Natural killer cell (primary cell): ENCODE data around the gene TTLL1. TPM values are rescaled to one million over a fixed set of nuclear protein-coding genes. Genes with fewer than 3 reads are reported as not detected.

ENCODE experiments used
- ATAC-seq, 3 donors: fragments of 150-1000 bp in 2 of 3; fragments of 200-7000 bp in 1 of 3; cut with Tn5 transposase; 1 replicate in 1 of 3; 2 replicates in 2 of 3; pipeline ENCODE4 v1.10.0; 2021; ENCODE audit warnings: mild to moderate bottlenecking in 2 of 3, moderate library complexity in 2 of 3
- DNase-seq, 2 donors: peaks; one replicate each; pipeline versions ENCODE4 v3.0.0 to v3.0.0-alpha.2; 2013 to 2021; ENCODE audit warnings: mixed read lengths in 1 of 2
- H3K27ac ChIP-seq: one replicate; pipeline ENCODE4 v1.5.1; 2013; ENCODE audit warnings: mild to moderate bottlenecking, low read length
- H3K27me3 ChIP-seq: one replicate; pipeline ENCODE4 v1.6.1; 2013; ENCODE audit warnings: low read length; ENCODE audit not compliant: control insufficient read depth, insufficient read depth
- H3K36me3 ChIP-seq: one replicate; pipeline ENCODE4 v1.6.1; 2013; ENCODE audit warnings: low read length; ENCODE audit not compliant: control insufficient read depth, insufficient read depth
- H3K4me1 ChIP-seq: one replicate; pipeline ENCODE4 v1.6.1; 2013; ENCODE audit warnings: low read length; ENCODE audit not compliant: control insufficient read depth, insufficient read depth
- H3K4me3 ChIP-seq: one replicate; pipeline ENCODE4 v1.5.1; 2013; ENCODE audit warnings: low read length
- H3K9me3 ChIP-seq: one replicate; pipeline ENCODE4 v1.6.1; 2013; ENCODE audit warnings: low read length; ENCODE audit not compliant: control insufficient read depth, insufficient read depth
- H3K27ac Mint-ChIP-seq, 2 donors: one replicate each; pipeline ENCODE4 v1.8.0; 2022; ENCODE audit warnings: mild to moderate bottlenecking in 2 of 2, mixed read lengths in 2 of 2, moderate library complexity in 1 of 2
- H3K27me3 Mint-ChIP-seq, 2 donors: one replicate each; pipeline ENCODE4 v1.8.0; 2022; ENCODE audit warnings: low read depth in 2 of 2, mixed read lengths in 2 of 2
- H3K36me3 Mint-ChIP-seq: one replicate; pipeline ENCODE4 v1.8.0; 2022; ENCODE audit warnings: mixed read lengths
- H3K4me1 Mint-ChIP-seq, 2 donors: one replicate each; pipeline ENCODE4 v1.8.0; 2022; ENCODE audit warnings: mixed read lengths in 2 of 2
- H3K4me3 Mint-ChIP-seq: one replicate; pipeline ENCODE4 v1.8.0; 2022; ENCODE audit warnings: mild to moderate bottlenecking, moderate library complexity, mixed read lengths
- H3K9me3 Mint-ChIP-seq, 2 donors: one replicate each; pipeline ENCODE4 v1.8.0; 2022; ENCODE audit warnings: mixed read lengths in 2 of 2
- CTCF ChIP-seq: fragments of 200-600 bp; IDR thresholded peaks from one replicate; pipeline ENCODE4 v1.8.0; 2022; ENCODE audit warnings: antibody characterized with exemption
- WGBS: methylation state at CpG from one replicate; pipeline ENCODE4 v1.1.7; 2013; ENCODE audit warnings: missing lambda C conversion rate; ENCODE audit not compliant: insufficient coverage; 5-methylcytosine and 5-hydroxymethylcytosine counted together
- intact Hi-C: fragments of 100-400 bp; cut with micrococcal nuclease; formaldehyde crosslinking; loops from one replicate; pipeline ENCODE4 v1.14.2; 2022
- total RNA-seq, 4 donors: library from RNA; stranded (reverse); fragments of 120-200 nt in 1 of 4; gene quantifications; one replicate each; pipeline versions ENCODE4 v1.2.3 to v1.2.4, GENCODE V29; 2013 to 2022

Gene TTLL1
- total RNA-seq, 3 donors from 2014 or later (not counting 1 experiment from before 2014, with no cell fraction given) = 4.4 to 6.5 (median 6.0) TPM

DNA sequence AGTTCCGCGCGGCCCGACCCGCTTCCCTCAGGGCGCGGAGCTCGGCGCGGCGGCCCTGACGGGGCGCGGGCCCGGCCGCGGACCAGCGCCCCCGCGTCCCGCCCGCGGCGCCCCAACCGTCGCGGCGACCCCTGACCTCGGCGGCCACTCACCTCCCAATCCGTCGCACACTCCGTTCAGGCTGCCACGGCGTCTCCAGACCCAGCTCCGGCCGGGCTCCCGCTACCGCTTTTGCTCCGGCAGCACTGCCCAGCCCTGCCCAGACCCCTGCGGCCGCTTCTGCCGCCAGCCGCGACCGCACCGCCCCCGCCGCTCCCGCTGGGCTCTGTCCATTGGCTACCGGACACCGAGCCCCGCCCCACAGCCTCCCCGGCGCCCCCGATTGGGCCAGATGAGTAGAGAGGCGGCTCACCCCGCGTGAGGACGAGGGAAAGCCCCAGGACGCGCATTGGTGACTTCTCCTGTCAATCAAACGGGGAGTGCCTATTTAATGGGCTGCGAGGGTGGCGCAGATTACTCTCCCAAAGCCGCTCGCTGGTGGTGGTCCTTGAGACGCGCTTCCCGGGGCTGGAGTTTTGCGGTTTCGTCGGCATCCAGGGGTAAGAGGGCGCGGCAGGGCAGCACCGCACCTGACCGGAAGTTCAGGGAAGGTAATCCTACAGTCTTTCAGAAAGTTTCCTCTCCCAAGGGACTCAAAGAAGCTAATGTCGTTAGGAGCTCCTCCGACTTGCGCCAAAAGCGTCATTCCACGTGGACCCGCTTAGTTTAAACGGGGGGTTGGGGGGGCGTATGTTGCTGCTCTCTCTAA, 74.1 kb downstream of the TTLL1 start, which contains the start of gene PACSIN2:
TSS of gene PACSIN2 (minus strand) at position 281 of the 808 bp plus-strand sequence. CDS start 103,069 bp downstream, outside the sequence.
- WGBS = under 1% methylated on average over 85 of the region's 85 CpGs
- ATAC-seq = peak; percentile 96 to 100 (median 98)
- Mint-ChIP-seq H3K27ac (peak within 1 kb of the TSS; percentile 82 to 95), H3K27me3 (peaks cover 0 to 3% of the 10 kb centered on the region in 2 donors), H3K4me3 (peak within 1 kb of the TSS; percentile 96), H3K4me1 (peaks cover 24 to 28% of the 10 kb centered on the region in 2 donors), H3K36me3 (no peaks in the 10 kb centered on the region), H3K9me3 (no peaks in the 10 kb centered on the region)
- Histone ChIP-seq H3K4me3 (peak within 1 kb of the TSS; percentile 84), H3K27me3 (no peaks in the 10 kb centered on the region), H3K4me1 (peaks cover 19% of the 10 kb centered on the region), H3K9me3 (no peaks in the 10 kb centered on the region), H3K36me3 (no peaks in the 10 kb centered on the region), H3K27ac (peak within 1 kb of the TSS; percentile 78)
- intact Hi-C loops = loop anchor here (1.0 to 10.0 kb wide), 3 partner anchors 120 to 401 kb away; partner anchors contain the start of gene POLDIP3
- TF ChIP-seq CTCF = no peak
- DNase-seq = peak; percentile 98 to 99

DNA sequence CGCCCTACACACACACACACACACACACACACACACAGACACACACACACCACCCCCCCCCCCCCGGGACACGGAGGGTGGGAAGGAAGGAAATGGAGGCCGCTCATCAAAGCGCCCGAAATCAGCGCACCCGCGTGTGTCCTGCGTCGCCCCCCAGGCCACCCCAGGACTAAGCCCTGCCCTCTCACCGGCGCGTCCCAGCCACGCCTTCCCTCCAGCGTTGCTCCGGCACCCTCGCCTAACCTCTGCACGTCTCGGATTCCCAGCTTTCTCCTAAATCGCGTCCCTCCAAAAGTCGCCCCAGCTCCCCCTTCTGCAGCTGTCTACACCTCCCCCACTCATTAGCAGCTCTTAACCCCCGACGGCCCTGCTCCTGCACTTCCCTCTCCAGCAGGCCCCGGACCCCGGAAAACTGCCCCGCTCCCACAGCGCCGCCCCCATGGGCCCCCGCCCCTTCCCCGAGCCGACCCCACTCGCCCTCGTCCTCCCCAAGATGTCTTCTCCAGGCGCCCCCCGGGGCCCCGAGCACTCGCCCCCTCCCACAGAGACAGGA, 74.8 kb downstream of the TTLL1 start:
- peaks cover 19% of the 10 kb centered on the region for H3K4me1 ChIP-seq
- WGBS = under 1% methylated on average over 37 of the region's 39 CpGs
- peak; percentile 3 to 18 (median 10) for ATAC-seq
- Mint-ChIP-seq H3K27me3 (peaks cover 0 to 3% of the 10 kb centered on the region in 2 donors), H3K9me3 (no peaks in the 10 kb centered on the region), H3K36me3 (no peaks in the 10 kb centered on the region), H3K4me3 (peak overlapping the region; percentile 96), H3K4me1 (peaks cover 24 to 28% of the 10 kb centered on the region in 2 donors), H3K27ac (peak overlapping the region; percentile 82 to 95)
- TF ChIP-seq CTCF = no peak
- DNase-seq = peak; percentile 42 to 67
- intact Hi-C loops = loop anchor here (10.0 kb wide), 2 partner anchors 120 to 150 kb away; no protein-coding TSS in a partner anchor
- H3K27me3 ChIP-seq = no peaks in the 10 kb centered on the region
- H3K27ac ChIP-seq = peak overlapping the region; percentile 47
- no peaks in the 10 kb centered on the region for H3K9me3 ChIP-seq
- H3K4me3 ChIP-seq = peak overlapping the region; percentile 84
- H3K36me3 ChIP-seq = no peaks in the 10 kb centered on the region

GRCh38 chr22:43013355-43014315, 75.6 kb downstream of the TTLL1 start:
- no peak for TF ChIP-seq CTCF
- H3K4me3 Mint-ChIP-seq = peak overlapping the region; percentile 96
- H3K36me3 Mint-ChIP-seq = no peaks in the 10 kb centered on the region
- H3K27me3 ChIP-seq = no peaks in the 10 kb centered on the region
- no peaks in the 10 kb centered on the region for H3K9me3 ChIP-seq
- intact Hi-C loops = loop anchor here (10.0 kb wide), 2 partner anchors 119 to 149 kb away; no protein-coding TSS in a partner anchor
- no peaks in the 10 kb centered on the region for H3K9me3 Mint-ChIP-seq
- ATAC-seq (peak; percentile 1 to 20 (median 16)), DNase-seq (no peak)
- 10% methylated on average over 14 of the region's 16 CpGs for WGBS
- peaks cover 28 to 31% of the 10 kb centered on the region in 2 donors for H3K4me1 Mint-ChIP-seq
- H3K36me3 ChIP-seq = no peaks in the 10 kb centered on the region
- peaks cover 0 to 3% of the 10 kb centered on the region in 2 donors for H3K27me3 Mint-ChIP-seq
- peaks cover 19% of the 10 kb centered on the region for H3K4me1 ChIP-seq
- peak overlapping the region; percentile 47 for H3K27ac ChIP-seq
- H3K4me3 ChIP-seq = peak overlapping the region; percentile 84
- peak overlapping the region; percentile 82 to 95 for H3K27ac Mint-ChIP-seq
